Uterine smooth muscle cell (primary cell): ENCODE results near the gene COPE. TPM values are rescaled to one million over a fixed set of nuclear protein-coding genes. Genes with fewer than 3 reads are reported as not detected.

Experiments used
- total RNA-seq: library from RNA; depleted of rRNA; stranded (reverse); fragments of >200 nt; gene quantifications from 2 replicates; pipeline ENCODE4 v1.2.3, GENCODE V29; 2014

COPE gene
- total RNA-seq: 260 and 280 TPM in 2 replicates

GRCh38 chr19:18919086-18919899, at the start of gene COPE, which contains the start of gene DDX49:
TSS of gene COPE (minus strand) at chr19:18919387. CDS start at chr19:18919348, 39 bp downstream.
TSS of gene DDX49 (plus strand) at chr19:18919715. CDS start at chr19:18919742, 27 bp downstream.

GRCh38 chr19:18940769-18941627, 21.8 kb upstream of the COPE start, which contains the start of gene HOMER3:
TSS of gene HOMER3 (minus strand) at chr19:18941217. CDS start at chr19:18938982, 2,235 bp downstream.

GRCh38 chr19:18895824-18896341, 23.3 kb downstream of the COPE start, which contains the start of gene CERS1:
TSS of gene CERS1 (minus strand) at chr19:18896158. CDS start at chr19:18896072, 86 bp downstream.

Other genes with a start within 250 kb of the COPE start
- gene CRTC1, start 235.7 kb downstream of the COPE start, total RNA-seq: 1.7 and 2.1 TPM in 2 replicates
- 0.11 and 1.1 TPM in 2 replicates for gene COMP, start 128.1 kb downstream of the COPE start, total RNA-seq
- gene UPF1, start 87.4 kb downstream of the COPE start, total RNA-seq: 84.6 and 89.3 TPM in 2 replicates
- 0.89 and 1.1 TPM in 2 replicates for gene CERS1, start 23.2 kb downstream of the COPE start, total RNA-seq
- gene DDX49, start 328 bp upstream of the COPE start, total RNA-seq: 49.1 and 53.5 TPM in 2 replicates
- gene HOMER3, start 21.8 kb upstream of the COPE start, total RNA-seq: 85.0 and 94.4 TPM in 2 replicates
- 47.0 and 47.7 TPM in 2 replicates for gene SUGP2, start 114.1 kb upstream of the COPE start, total RNA-seq
- 41.9 and 63.4 TPM in 2 replicates for gene ARMC6, start 114.2 kb upstream of the COPE start, total RNA-seq
- 4.5 and 6.6 TPM in 2 replicates for gene SLC25A42, start 144.6 kb upstream of the COPE start, total RNA-seq
- 19.3 and 25.5 TPM in 2 replicates for gene TMEM161A, start 219.1 kb upstream of the COPE start, total RNA-seq